ENCODE data around the gene TSEN2. TPM values are rescaled to one million over a fixed set of nuclear protein-coding genes. Genes with fewer than 3 reads are reported as not detected.
"Not testable (repeated sequence)": the region's sequence is repeated elsewhere in the genome, so short reads cannot be mapped to it uniquely, and the experiment has no call there.

Gene TSEN2
- total RNA-seq, 4 donors from 2014 or later = 17.0 to 38.3 (median 21.9) TPM

- no peak for DNase-seq (ENCODE audit: low spot score)
- ATAC-seq (ENCODE audit: low FRiP score) = no peak
- no peak for TF ChIP-seq CTCF (IDR thresholded peaks at IDR 0.05)
Measured at GRCh38 chr3:12522721-12523120, 38.4 kb downstream of the TSEN2 start.

GRCh38 chr3:12527757-12528143, 43.5 kb downstream of the TSEN2 start:
- no peak for ATAC-seq (ENCODE audit: low FRiP score)
- DNase-seq (ENCODE audit: low spot score) = no peak
- no peak for TF ChIP-seq CTCF (IDR thresholded peaks at IDR 0.05)

DNA sequence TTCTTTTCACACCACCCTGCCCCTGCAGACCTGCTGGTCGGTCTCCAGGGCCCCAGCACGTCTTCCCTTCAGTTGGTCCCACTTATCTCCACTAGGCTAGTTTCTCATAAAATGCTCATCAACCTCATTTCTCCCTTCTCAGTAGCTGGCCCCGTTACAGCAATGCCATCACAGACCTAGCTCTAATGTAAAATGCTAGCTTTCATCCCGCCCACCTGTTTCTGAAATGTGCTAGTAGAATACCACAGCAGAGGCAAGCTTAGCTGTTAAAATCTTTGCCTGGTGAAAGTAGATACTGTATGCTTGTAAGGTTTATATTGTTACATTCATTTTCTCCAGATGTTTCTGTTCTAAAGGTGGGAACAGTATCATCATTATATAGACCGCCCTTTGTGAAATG, 47.9 kb downstream of the TSEN2 start:
- no peak for DNase-seq (ENCODE audit: low spot score)
- no peak for TF ChIP-seq CTCF (IDR thresholded peaks at IDR 0.05)
- no peak for ATAC-seq (ENCODE audit: low FRiP score)

DNA sequence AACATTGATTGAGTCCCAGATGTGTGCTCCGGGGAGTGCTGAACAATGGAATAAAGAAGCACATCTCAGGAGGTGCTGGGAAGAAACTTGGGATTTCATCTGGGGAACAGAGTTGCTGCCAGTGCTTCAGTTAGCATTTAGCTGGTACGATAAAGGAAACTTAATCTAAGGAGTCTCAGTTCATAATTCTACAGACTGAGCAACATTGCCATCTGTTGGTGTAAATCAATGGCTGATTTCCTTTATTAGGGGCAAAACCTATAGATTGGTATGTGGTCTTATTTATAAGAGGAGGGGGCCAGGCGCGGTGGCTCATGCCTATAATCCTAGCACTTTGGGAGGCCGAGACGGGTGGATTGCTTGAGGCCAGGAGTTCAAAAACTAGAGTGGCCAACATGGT, 52.1 kb downstream of the TSEN2 start:
- TF ChIP-seq CTCF (IDR thresholded peaks at IDR 0.05) = no peak
- no peak for DNase-seq (ENCODE audit: low spot score)
- ATAC-seq (ENCODE audit: low FRiP score) = no peak

- no peak for ATAC-seq (ENCODE audit: low FRiP score)
- no peak for DNase-seq (ENCODE audit: low spot score)
- no peak for TF ChIP-seq CTCF (IDR thresholded peaks at IDR 0.05)
Measured at GRCh38 chr3:12541625-12542024, 57.3 kb downstream of the TSEN2 start.

- ATAC-seq (ENCODE audit: low FRiP score); DNase-seq (ENCODE audit: low spot score): not testable (repeated sequence)
Measured at GRCh38 chr3:12543497-12543896, 59.2 kb downstream of the TSEN2 start.

DNA sequence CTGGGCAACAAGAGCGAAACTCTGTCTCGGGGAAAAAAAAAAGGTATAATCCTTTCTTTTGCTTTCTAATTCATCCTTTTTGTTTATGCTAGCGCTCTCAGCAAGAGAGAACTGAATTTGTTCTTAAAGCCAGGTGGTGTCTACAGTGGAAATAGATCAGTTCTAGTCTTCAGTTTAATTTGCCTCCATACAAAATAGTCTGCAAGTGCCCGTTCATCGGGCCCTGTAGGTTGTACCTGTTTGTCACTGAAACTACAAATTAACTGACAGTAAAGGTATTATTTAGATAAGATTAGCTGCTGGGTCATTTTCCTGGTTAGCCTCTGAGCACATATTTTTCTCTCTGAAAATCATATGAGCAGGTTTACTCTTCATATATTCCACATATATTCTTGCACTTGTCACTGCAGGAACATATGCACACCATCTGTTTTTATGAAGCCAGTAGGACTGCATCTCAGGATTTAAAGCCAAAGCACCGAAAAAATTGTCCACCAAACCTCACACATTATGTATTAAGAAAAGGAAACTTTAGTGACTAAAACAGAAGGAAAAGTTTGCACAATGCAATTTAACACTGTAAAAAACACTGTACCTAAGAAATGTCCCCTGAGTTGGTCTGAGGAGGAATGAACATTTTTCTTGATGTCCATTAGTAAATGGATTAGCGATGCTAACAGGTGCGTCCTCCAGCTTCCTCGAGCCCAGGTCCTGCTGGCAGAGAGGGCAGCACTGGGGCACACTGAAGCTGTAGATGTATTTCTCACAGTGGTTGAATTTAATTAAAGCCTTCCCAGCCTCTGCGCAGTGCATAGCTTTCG, 60.6 kb downstream of the TSEN2 start:
- no peak for ATAC-seq (ENCODE audit: low FRiP score)
- no peak for TF ChIP-seq CTCF (IDR thresholded peaks at IDR 0.05)
- DNase-seq (ENCODE audit: low spot score) = no peak

All from omental fat pad (tissue), 4 donors.